ENCODE data around the gene OSTF1.
A peak's percentile ranks its signal among the peaks of the same experiment; 100 is the strongest.

Gene OSTF1, protein sequence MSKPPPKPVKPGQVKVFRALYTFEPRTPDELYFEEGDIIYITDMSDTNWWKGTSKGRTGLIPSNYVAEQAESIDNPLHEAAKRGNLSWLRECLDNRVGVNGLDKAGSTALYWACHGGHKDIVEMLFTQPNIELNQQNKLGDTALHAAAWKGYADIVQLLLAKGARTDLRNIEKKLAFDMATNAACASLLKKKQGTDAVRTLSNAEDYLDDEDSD

DNA sequence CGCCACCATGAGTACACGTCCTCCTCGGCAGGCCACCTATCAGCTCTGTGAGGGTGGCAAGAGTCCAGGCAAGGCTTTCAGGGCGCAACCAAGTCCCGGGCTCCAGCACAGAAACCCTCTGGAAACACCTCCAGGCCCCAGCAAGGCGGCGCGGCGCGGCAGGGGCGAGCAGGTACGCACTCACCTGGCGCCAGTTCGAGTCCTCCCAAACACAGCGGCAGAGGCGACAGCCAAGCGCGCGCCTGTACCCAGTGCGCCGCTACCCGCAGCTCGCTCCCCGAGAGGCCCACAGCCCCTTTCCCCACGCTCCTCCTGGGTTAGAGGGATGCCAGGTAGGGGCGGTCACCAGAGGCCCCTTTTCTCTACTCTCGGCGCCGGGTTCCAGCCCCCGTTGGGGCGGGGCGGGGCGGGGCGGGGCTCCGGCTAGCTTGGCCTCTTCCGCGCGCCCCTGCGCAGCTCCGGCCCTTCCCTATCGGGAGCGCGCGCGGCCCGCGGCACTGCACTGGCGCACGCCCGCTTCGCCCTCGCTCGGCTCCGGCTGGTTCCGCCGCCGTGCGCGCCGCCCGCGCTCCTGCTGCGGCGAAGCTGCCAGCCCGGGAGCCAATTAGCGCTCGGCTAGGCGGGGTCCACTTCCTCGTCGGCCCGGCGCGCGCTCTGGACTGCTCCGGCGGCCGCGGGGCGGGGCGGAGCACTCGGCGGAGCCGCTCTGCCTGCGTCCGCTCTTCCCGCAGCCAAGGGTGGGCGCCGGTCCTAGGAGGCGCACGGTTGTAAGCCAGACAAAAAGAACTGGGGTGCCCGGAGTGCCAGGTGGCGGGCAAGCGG, at the start of gene OSTF1, which contains the start of gene NMRK1:
TSS of gene OSTF1 (plus strand) at position 691 of the 822 bp plus-strand sequence. CDS start 179 bp downstream, outside the sequence.
TSS of gene NMRK1 (minus strand) at position 332 of the 822 bp plus-strand sequence. CDS start 5,040 bp downstream, outside the sequence.
- DNase-seq (ENCODE audit: low spot score): peak; percentile 98

DNA sequence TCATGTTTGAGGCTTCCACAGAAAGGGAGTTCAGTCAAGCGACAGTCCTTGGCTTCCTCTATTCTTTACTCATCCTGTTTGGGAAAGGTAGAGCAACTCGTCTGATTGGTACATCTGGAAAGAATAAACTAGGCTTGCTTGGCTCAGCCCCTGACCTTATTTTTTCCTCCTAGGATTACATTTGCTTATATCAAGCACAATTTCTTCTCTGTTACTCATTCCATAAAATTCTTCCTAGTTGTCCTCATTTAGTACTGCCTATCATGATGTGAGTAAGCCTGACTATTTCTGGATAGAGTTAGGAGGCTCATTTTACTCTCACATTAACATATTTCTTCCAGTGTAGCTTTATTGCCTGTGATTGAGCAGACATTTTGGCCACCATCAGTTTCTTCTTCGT, 49.3 kb upstream of the OSTF1 start:
- DNase-seq (ENCODE audit: low spot score): peak; percentile 75

DNA sequence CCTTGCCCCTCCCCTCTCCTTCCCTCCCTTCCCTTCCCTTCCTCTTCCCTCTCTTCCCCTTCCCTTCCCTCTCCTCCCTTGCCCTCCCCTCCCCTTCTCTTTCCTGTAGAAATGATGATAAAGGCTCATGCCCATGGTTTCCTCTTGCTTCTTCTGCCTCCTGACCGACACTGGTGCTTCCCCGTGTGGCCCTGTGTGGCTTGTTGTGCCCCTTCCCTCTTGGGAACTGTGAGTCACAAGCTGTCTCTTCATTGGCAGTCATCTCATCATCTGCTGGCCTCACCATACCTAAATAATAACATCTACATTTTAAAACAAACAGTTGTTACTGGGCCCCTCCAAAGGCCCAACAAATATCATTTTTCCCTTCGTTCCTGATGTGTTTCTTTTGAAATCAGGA, 48.5 kb upstream of the OSTF1 start:
- no peak for DNase-seq (ENCODE audit: low spot score)

DNA sequence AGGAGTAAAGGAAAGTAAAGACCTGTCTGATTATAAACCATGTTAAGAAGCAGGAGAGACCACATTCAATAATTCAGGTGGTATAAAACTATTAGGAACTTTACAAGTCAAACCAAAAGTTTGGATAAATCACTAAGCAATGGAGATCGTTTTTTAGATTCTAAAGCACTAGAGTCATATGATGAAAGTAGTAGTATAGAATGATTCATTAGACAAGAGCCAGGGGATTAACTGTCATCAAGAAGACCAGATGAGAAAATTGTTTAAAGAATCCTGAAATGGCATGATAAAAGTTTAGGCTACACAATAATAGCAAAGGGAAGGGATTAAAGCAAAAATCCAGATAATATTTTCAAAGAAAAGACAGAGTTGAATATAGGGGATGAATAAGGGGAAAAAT, 47.3 kb upstream of the OSTF1 start:
- no peak for DNase-seq (ENCODE audit: low spot score)

DNA sequence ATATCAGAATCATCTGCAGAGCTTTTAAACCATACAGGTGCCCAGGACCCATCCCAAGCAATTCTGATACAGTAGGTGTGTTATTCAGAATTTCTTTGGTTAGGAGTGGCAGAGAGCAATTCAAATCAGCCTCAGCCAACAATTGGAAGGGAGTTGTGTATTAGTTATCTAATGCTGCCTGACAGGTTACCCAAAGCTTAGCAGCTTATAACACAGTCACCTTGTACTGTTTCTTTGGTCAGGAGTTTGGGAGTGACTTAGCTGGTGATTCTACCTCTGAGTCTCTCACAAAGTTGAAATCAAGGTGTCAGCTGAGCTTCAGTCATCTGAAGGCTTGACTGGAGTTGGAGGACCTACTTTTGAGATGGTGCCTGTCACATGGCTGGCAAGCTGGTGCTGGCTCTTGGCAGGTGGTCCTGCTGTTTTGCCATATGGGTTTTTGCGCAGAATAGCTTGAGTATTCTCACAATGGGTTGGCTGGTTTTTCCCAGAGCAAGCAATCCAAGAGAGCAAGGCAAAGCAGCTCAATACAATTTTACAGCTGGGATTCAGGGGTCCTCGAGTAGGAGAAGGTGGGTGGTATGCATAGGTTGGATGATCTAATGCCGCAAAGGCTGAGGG, 41.5 kb upstream of the OSTF1 start:
- DNase-seq (ENCODE audit: low spot score): no peak

DNA sequence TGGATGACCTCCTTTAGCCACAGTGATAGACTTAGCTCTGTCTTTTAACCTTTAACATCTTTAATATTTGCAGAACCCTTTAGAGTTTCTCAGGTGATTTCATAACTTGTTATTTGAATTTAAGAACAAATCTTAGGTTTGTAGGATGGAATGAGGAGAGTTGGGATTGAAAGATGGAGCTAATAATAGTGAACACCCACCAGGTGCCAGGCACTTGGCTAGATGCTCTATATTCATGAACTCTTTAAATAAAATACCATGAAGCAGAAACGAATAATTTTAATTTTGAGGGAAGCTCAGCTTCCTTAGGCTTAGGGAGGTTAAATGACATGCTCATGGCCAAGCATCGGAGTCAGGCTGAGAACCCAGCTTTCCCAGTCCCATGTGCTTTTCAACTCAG, 40.8 kb upstream of the OSTF1 start:
- no peak for DNase-seq (ENCODE audit: low spot score)

DNA sequence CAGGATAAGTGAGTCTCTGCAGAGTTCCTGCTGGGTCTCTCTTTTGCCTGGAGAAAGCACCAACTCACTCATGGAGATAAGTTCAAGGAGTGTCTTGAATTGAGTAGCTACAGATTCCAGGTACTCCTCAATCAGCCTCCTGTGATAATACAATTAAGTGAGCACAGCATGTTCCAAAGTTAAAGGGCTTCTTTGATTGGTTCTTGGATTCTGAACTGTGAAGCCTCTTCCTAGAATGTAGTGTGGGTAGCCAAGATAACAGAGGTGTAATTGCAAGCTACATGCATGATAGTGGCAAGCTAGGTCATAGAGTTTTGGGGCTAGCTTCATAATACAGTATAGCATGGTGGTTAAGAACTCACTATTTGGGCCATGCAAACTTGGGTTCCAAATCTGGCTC, 37.0 kb upstream of the OSTF1 start:
- DNase-seq (ENCODE audit: low spot score): no peak

DNA sequence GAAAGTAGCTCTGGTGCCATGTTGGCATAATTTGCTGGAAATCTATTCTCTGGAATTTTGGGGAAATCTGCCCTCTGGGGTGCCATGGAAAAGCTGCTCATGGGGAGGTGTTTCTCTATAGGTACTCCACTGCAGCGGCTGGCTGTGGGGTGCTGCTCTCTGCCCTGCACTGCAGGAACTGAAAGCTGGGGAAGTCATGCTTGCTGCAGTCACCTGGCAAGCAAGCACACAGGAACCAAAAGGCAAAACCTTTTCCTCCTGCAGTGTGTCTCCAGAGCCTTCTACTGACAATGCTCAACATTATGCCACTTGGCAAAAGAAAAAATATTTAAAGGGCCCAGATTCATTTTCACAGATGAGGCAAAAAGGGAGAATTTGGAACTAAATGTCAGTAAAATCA, 34.4 kb upstream of the OSTF1 start:
- DNase-seq (ENCODE audit: low spot score): no peak

DNA sequence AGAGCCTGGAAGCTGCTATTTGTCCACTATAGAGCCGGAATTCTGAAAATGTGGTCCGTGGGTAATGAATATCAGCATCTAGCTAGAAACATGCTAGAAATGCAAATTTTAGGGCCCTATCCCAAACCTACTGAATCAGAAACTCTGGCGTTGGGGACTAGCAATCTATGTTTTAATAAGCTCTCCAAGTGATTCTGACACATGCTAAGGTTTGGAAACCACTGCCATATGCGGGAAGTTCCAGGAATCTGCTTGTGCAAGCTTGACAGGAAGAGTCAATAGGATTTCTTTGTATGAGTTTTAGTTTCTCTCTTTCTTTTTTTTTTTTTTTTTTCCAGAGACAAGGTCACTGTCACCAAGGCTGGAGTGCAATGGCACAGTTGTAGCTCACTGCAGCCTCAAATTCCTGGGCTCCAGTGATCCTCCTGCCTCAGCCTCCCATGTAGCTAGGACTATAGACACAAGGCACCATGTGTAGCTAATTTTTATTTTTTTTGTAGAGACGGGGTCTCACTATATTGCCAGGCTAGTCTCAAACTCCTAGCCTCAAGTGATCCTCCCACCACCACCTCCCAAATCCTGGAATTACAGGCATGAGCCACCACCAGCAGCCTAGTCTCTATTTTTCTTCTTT, 33.8 kb upstream of the OSTF1 start:
- DNase-seq (ENCODE audit: low spot score): peak; percentile 25

DNA sequence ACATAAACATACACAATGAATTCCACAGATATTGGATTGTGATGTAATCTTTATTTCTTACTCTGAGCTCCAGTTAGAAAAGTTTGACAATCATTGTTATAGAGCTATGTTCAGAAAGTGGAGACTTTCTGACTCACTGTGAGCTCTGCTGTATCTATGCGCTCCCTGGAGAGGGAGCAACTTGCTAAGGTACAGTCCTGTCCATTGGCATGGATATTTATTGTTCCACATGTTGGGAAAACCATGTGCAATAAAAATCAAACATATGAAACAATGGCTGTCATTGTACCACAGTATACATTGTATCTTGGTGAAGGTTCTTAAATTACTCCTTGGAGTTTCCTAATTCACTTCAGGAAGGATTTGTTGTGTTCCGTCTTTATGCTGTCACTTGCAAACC, 27.1 kb upstream of the OSTF1 start:
- DNase-seq (ENCODE audit: low spot score): no peak

DNA sequence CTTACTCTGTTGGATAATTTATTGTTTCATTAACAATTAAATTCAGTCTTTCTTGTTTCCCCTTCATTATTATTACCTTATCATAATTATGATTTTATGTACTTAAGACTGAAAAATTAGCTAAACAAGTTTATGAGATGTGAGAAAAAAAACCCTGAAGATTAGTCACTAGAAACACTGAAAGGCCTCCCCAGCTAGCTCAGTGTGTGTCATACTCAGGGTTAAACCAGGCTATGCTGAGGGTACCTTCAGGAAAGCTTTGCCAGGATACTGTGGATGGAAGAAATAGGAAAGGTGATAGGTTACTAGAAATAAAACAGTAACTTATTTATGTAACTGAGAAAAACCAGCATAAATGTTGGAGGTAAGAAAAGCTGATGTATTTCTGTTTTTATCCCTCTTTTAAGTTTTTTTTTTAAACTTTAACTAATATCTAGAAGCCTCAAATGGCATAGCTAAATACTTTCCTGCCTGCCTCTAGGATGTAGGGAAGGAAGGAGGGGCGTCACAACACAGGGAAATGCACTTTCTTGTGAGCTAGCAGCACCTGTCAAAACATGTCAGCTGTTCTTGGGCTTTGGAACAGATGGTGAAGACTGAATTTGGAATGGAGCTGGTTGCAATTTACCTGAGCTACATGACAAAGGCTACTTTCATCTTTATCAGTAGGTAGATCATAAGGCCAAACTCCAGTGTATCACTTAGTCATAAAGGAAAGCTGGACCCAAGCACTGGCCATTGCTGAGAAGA, 24.6 kb upstream of the OSTF1 start:
- DNase-seq (ENCODE audit: low spot score): peak; percentile 20

DNA sequence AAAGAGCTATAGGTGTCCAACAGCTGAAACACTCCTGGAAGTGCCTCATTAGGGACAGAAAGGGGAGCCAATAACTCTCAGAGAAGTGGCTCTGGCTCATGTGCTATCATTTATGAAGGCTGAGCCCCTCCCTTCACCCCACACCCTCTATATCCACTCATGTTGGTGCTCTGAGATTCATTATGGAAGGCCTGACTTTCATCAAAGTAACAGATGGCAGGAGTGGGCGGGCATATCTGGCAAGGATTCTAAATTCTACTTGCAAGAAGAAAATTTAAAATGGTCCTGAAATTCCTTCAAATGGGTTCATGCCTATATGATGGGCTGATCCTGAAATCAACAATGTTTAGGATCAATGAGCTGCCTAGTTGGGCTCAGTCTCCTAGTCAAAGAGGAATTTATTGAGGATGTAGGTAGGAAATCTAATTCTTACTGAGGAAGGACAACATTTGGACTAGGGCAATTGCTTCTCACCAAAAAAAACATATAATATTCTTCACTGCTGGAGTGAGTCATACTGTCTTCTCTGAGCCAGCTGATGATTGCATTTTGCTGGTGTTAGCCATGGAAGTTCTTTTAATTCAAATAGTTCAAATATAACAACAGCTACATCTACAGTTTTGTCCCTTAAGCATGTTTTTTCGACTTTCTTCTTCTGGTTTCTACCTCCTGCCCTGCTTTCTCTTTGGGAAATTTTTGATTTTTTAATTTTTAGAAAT, 23.8 kb upstream of the OSTF1 start:
- peak; percentile 76 for DNase-seq (ENCODE audit: low spot score)

DNA sequence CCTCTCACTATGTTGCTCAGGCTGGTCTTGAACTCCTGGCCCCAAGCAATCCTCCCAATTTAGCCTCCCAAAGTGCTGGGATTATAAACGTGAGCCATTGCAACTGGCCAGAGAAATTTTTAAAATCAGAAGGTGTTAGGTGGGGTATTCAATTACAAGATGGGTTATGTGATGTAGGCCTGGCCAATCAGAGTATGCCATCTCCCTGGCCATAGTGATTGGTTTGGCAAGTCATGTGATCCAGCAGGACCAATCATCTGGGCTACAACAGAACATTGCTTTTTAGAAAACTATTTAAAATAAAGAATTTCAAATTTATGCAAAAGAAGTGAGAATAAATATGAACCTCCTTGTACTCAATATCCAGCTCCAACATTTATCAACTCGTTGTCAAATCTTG, 22.8 kb upstream of the OSTF1 start:
- peak; percentile 13 for DNase-seq (ENCODE audit: low spot score)

DNA sequence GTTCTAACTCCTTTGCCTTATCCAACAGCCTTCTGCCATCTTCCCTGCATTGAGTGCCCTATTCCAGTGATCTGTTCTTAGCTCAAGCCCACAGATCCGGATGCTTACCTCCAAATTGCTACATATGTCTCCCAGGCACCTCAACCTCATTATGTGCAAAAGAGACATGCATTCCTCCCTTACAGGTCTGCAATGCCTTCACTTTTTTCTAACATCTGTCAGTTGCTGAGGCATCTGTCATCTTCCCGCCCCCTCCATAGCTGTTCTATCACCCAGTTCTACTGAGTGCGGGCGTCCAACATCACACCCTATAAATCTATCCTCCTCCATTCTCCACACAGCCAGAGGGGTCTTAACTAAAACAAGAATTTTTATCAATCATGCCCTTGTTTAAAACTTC, 20.4 kb upstream of the OSTF1 start:
- no peak for DNase-seq (ENCODE audit: low spot score)

DNA sequence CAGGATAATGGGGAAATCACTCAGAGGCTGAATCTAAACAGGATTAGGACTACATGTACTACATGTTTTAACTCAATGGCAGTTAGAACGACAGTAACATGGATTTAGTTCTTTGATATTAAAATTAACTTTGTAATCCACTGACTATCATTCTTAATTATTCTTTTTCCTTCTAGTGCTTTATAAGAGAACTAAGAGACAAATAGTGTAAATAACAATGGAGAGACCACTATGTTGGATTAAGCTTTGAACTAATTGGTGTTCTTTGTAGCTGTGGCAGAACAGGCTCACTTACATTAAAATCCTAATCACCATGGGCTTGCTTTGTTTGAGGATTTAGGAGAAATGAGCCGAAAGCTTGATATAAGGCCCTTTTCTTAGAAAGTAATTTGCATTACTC, 19.1 kb upstream of the OSTF1 start:
- DNase-seq (ENCODE audit: low spot score): no peak

DNA sequence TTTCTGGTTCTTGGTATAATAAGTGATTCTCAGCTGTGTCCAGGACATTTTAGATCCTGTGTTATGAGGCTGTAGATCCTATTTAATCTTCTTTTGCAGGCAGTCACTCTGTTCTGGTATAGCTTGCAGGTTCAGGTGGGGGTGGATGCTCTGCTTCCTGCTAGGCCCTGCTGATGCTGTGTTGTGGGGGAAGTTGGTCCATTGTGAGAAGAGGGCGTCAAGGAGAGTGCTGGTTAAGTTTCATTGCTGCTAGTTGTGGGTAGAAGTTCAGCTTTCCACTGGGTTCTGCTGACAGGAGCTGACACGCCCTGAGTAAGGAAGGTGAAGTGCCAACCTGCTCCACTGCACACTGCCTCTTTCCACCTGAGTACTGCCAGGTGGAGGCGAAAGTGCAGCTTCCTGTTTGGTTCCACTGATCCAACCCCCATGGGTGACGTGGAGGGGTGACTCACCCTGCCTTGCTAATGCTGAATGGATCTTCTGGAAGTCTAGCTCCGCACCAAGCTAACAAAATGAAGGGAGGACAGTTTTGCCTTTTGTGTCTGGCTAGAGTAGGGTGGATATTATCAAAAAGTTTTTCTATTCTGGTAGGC, 16.7 kb upstream of the OSTF1 start:
- no peak for DNase-seq (ENCODE audit: low spot score)

DNA sequence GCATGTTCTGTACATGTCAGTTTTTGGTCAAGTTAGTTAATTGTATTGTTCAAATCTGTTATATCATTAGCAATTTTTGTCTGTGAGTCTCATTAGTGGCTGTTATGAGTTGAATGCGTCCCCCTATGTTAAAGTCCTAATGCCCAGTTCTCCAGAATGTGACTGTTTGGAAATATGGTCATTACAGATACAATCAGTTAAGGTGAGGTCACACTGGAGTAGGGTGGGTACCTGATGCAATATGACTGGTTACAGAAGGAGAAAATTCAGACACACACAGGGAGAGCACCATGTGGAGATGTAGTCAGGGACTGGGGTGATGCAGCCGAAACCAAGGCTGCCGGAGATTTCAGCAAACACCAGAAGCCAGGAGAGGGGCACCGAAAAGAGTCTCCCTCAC, 15.4 kb upstream of the OSTF1 start:
- DNase-seq (ENCODE audit: low spot score): no peak

DNA sequence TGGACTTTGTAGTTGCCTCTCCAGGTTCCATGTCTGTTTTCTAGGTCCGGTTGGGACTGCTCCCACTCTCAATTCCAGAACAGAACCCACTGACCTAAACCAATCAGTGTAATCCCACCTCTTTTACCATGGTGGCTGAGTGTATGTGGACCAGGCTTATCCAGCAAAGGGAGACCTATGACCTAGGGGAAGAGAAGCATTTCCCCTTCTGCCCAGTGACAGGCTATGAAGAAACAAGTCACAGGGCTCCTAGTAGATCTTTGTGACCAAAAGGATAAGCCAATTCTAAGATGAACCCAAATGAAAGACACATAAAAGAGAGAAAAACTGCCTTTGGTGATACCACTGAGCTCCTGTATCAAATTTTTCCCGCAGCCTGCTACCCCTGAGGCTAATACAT, 6.7 kb upstream of the OSTF1 start:
- no peak for DNase-seq (ENCODE audit: low spot score)

DNA sequence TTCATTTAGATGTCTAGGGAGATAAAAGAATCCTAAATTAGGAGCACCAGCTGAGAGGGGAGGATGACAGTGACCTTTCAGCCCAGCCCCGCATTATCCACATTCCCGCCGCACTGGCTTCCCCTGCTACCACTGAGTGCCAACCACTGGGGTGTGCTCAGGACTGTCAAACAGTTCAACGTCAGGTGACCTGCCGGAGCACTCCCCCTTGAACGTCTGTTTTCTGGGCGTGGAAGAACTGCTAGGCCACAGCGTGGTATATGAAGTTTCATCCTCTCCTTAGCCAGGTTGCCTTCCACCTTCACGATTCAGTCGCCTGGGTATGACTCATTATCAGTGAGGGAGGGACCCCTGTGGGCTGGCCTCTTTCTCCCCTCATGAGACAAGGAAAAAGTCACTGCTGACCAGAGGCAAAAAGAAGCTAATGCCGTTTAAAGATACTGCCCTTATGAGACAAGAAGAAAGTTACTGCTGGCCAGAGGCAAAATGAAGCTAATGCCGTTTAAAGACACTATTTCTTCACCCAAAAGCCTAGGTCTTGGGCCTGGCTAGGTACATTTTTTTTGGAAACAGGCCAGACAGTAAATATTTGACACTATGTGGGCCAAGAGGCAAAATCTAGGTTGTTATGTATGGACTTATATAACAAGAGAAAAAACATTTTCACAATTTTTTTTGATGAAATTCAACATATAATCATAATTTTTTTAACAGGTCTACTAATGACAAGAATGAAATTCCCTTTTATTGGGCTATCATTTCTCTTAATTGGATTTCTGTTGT, 4.9 kb upstream of the OSTF1 start:
- DNase-seq (ENCODE audit: low spot score): no peak

DNA sequence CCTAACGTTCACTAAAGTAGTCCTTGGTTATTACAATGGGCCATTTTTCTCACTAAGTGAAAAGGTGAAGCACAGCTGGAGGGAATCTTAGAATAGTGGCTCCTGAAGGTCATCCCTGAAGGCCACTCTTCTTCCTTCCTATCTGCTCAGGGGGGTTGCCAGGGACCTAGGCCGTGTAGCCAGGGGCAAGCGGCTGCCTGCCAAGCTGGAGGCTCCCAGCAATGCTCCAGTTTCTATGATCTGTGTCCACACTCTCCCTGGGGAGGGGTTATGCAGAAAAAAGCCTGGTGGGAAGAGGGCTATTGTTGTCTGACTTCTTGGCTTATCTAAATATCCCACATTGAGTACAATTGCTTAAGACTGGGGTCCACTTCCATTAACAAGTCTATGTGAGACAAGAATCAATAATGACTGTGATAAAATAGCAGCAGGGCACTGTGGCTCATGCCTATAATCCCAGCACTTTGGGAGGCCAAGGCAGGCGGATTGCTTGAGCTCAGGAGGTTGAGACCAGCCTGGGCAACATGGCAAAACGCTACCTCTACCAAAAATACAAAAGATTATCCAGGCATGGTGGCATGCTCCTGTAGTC, 4.1 kb upstream of the OSTF1 start:
- no peak for DNase-seq (ENCODE audit: low spot score)

Measured in GM03348 (cell line).